Mesendoderm (in vitro differentiated cells): ENCODE data around the gene GADD45G.
A peak's percentile ranks its signal among the peaks of the same experiment; 100 is the strongest.

Experiments used
- DNase-seq: peaks from one replicate; pipeline ENCODE4 v3.0.0; 2013
- H2AK5ac ChIP-seq: 2 replicates; pipeline ENCODE4 v1.6.1; 2013; ENCODE audit warnings: low read length, inconsistent platforms
- H2BK120ac ChIP-seq: 2 replicates; pipeline ENCODE4 v1.6.1; 2013; ENCODE audit warnings: low read depth, mild to moderate bottlenecking, low read length, moderate library complexity, mixed read lengths
- H2BK15ac ChIP-seq: replicated peaks from 2 replicates; pipeline ENCODE4 v1.6.1; 2013; ENCODE audit warnings: low read depth, mild to moderate bottlenecking, moderate library complexity
- H2BK5ac ChIP-seq: 2 replicates; pipeline ENCODE4 v1.6.1; 2013; ENCODE audit warnings: low read length, inconsistent platforms
- H3K18ac ChIP-seq: 2 replicates; pipeline ENCODE4 v1.6.1; 2013; ENCODE audit warnings: mild to moderate bottlenecking, low read length, mixed read lengths
- H3K23ac ChIP-seq: one replicate; pipeline ENCODE4 v1.6.1; 2013; ENCODE audit warnings: low read length
- H3K27ac ChIP-seq: 2 replicates; pipeline ENCODE4 v1.5.1; 2013; ENCODE audit warnings: low read depth, mild to moderate bottlenecking, inconsistent platforms, low read length, moderate library complexity
- H3K27me3 ChIP-seq: 2 replicates; pipeline ENCODE4 v1.6.1; 2013; ENCODE audit warnings: low read length, control low read depth, mild to moderate bottlenecking, inconsistent platforms; ENCODE audit not compliant: insufficient read depth, poor library complexity
- H3K36me3 ChIP-seq: 2 replicates; pipeline ENCODE4 v1.6.1; 2013; ENCODE audit warnings: low read length, inconsistent platforms; ENCODE audit not compliant: control insufficient read depth, insufficient read depth
- H3K4ac ChIP-seq: one replicate; pipeline ENCODE4 v1.6.1; 2013; ENCODE audit warnings: low read depth, mild to moderate bottlenecking, low read length, moderate library complexity
- H3K4me1 ChIP-seq: 2 replicates; pipeline ENCODE4 v1.6.1; 2013; ENCODE audit warnings: low read depth, low read length, inconsistent platforms; ENCODE audit not compliant: control insufficient read depth
- H3K4me2 ChIP-seq: 2 replicates; pipeline ENCODE4 v1.6.1; 2013; ENCODE audit warnings: low read length
- H3K4me3 ChIP-seq: 2 replicates; pipeline ENCODE4 v1.5.1; 2013; ENCODE audit warnings: mild to moderate bottlenecking, low read length
- H3K56ac ChIP-seq: one replicate; pipeline ENCODE4 v1.6.1; 2013; ENCODE audit warnings: low read length
- H3K79me1 ChIP-seq: 2 replicates; pipeline ENCODE4 v1.6.1; 2013; ENCODE audit warnings: low read length, inconsistent platforms
- H3K79me2 ChIP-seq: 2 replicates; pipeline ENCODE4 v1.6.1; 2013; ENCODE audit warnings: mild to moderate bottlenecking, low read length; ENCODE audit not compliant: control insufficient read depth, insufficient read depth
- H3K9ac ChIP-seq: 2 replicates; pipeline ENCODE4 v1.6.1; 2013; ENCODE audit warnings: low read length, inconsistent platforms
- H4K5ac ChIP-seq: one replicate; pipeline ENCODE4 v1.6.1; 2013; ENCODE audit warnings: low read length
- H4K8ac ChIP-seq: one replicate; pipeline ENCODE4 v1.6.1; 2013; ENCODE audit warnings: low read depth, mild to moderate bottlenecking, control low read depth, low read length, moderate library complexity
- WGBS: extraction: QIAGEN DNeasy Blood & Tissue Kit; methylation state at CpG from one replicate; pipeline ENCODE4 v1.1.7; 2013; ENCODE audit warnings: low lambda C conversion rate, missing lambda C conversion rate; ENCODE audit not compliant: insufficient coverage; ENCODE audit errors: extremely low coverage; 5-methylcytosine and 5-hydroxymethylcytosine counted together

Gene GADD45G

DNA sequence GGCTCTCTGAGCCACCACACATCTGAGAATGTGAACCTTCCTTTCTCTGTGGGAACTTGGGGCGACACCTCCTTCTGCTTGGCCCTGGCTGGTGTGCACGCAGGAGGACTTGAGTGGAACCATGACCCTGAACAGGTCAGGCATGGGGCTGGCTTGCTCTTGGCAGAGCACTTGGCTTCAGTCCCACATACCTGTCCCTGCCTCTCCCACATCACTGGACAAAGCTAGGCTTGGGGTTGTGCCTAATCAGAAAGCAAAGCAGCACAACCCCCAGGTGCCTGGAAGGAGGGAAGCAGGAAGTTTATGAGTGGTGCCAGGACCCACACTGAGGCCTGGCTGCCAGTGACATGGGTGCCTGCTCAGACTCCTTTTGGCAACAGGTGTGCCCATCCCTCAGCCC, 13.2 kb downstream of the GADD45G start:
- WGBS = no CpG with 5 or more reads among the region's 2 CpGs
- Histone ChIP-seq H3K79me1 (no peaks in the 10 kb centered on the region), H4K8ac (no peak overlapping the region), H3K4me3 (no peak overlapping the region), H2BK5ac (no peak overlapping the region), H3K4ac (no peak overlapping the region), H4K5ac (no peak overlapping the region), H3K56ac (no peak overlapping the region), H3K4me1 (no peaks in the 10 kb centered on the region), H2AK5ac (no peak overlapping the region), H3K4me2 (no peak overlapping the region), H3K27me3 (no peaks in the 10 kb centered on the region), H3K36me3 (no peaks in the 10 kb centered on the region), H3K79me2 (no peaks in the 10 kb centered on the region), H3K27ac (no peak overlapping the region), H3K9ac (no peak overlapping the region), H3K18ac (no peak overlapping the region), H2BK120ac (no peak overlapping the region), H3K23ac (no peak overlapping the region), H2BK15ac (no peak overlapping the region)
- no peak for DNase-seq

DNA sequence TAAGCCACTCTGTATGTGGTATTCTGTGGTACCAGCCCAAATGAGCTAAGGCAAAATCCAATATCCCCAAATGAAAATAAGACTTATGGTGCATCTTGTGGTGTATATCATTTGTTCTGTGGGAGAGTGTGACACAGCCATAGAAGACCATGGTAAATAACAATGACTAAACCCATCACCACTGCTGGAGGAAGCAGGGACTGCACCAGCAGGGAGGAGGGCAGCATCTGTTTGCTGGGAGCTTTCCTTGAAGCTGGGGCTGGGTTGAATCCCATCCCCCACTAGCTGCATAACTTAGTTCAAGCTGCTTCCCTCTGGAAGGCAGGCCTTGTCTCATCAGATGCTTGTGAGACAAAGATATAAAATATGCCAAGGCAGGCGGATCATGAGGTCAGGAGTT, 14.2 kb downstream of the GADD45G start:
- H3K27ac ChIP-seq = no peak overlapping the region
- no peak overlapping the region for H3K18ac ChIP-seq
- H3K23ac ChIP-seq = no peak overlapping the region
- no peak overlapping the region for H4K8ac ChIP-seq
- no peak overlapping the region for H3K9ac ChIP-seq
- H2BK5ac ChIP-seq = no peak overlapping the region
- H3K79me2 ChIP-seq = no peaks in the 10 kb centered on the region
- no peak overlapping the region for H3K56ac ChIP-seq
- no peaks in the 10 kb centered on the region for H3K79me1 ChIP-seq
- no peaks in the 10 kb centered on the region for H3K36me3 ChIP-seq
- H3K4me3 ChIP-seq = no peak overlapping the region
- H4K5ac ChIP-seq = no peak overlapping the region
- no CpG with 5 or more reads among the region's 1 CpG for WGBS
- peak; percentile 81 for DNase-seq
- no peaks in the 10 kb centered on the region for H3K27me3 ChIP-seq
- no peak overlapping the region for H3K4me2 ChIP-seq
- H3K4ac ChIP-seq = no peak overlapping the region
- H2BK15ac ChIP-seq = no peak overlapping the region
- H3K4me1 ChIP-seq = no peaks in the 10 kb centered on the region
- no peak overlapping the region for H2AK5ac ChIP-seq
- no peak overlapping the region for H2BK120ac ChIP-seq

DNA sequence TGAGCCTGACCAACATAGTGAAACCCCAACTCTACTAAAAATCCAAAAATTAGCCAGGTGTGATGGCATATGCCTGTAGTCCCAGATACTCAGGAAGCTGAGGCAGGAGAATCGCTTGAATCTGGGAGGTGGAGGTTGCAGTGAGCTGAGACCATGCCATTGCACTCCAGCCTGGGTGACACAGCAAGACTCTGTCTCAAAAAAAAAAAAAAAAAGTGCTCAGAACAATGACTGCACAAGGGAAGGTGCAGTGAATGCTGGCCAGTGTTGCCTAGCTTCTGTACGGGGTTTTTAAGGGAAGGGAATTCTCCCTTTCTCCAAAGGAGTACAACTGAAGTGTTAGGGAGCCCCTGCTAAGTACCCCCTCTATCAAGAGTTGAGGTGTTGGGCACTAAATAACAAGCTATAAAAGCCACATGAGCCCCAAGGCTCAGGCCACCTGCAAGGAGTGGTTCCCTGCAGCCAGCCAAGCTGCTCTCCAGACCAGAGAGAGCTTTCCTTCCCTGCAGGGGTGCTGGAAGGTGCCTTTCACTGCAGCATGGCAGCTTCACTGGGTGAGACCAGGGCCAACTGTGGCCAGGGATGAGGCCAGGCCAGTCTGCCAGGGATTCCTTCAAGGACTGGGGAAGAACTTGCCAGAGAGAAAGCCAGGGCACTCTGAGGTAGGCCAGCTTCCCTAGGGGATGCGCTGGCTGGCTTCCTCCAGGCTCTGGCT, 14.8 kb downstream of the GADD45G start:
- Histone ChIP-seq H2BK5ac (no peak overlapping the region), H4K8ac (no peak overlapping the region), H3K79me1 (no peaks in the 10 kb centered on the region), H2BK15ac (no peak overlapping the region), H3K56ac (no peak overlapping the region), H2AK5ac (no peak overlapping the region), H2BK120ac (no peak overlapping the region), H3K9ac (no peak overlapping the region), H3K36me3 (no peaks in the 10 kb centered on the region), H3K4ac (no peak overlapping the region), H3K4me1 (no peaks in the 10 kb centered on the region), H3K18ac (no peak overlapping the region), H4K5ac (no peak overlapping the region), H3K4me2 (no peak overlapping the region), H3K4me3 (no peak overlapping the region), H3K27ac (no peak overlapping the region), H3K23ac (no peak overlapping the region), H3K79me2 (no peaks in the 10 kb centered on the region), H3K27me3 (no peaks in the 10 kb centered on the region)
- DNase-seq = no peak
- no CpG with 5 or more reads among the region's 3 CpGs for WGBS

DNA sequence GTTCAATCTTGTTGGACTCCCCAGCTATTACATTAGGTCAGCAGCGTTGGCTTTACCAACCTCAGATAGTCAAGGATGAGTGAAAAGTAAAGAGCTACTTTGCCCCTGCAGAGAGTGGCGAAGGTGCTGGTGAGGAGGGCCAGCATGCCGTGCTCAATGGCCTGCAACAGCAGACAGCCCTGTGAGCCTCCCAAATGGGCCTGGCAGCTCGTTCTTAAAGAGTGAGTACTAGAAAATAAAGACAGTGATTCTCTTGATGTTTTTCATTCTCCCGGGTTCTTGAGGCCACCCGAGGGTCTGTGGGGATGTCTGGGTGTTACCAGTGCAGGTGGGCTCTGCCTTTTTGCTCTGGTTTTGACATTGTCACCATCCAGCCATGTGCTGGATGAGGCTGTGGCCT, 16.2 kb downstream of the GADD45G start:
- no peak overlapping the region for H3K4me3 ChIP-seq
- no peak overlapping the region for H3K18ac ChIP-seq
- H3K79me1 ChIP-seq = no peaks in the 10 kb centered on the region
- no peaks in the 10 kb centered on the region for H3K79me2 ChIP-seq
- no peak overlapping the region for H2BK120ac ChIP-seq
- H2BK5ac ChIP-seq = no peak overlapping the region
- no peaks in the 10 kb centered on the region for H3K36me3 ChIP-seq
- no peak for DNase-seq
- no peak overlapping the region for H3K23ac ChIP-seq
- no peak overlapping the region for H2AK5ac ChIP-seq
- no peaks in the 10 kb centered on the region for H3K27me3 ChIP-seq
- no peak overlapping the region for H3K4ac ChIP-seq
- no peak overlapping the region for H3K27ac ChIP-seq
- no peak overlapping the region for H4K8ac ChIP-seq
- H4K5ac ChIP-seq = no peak overlapping the region
- no peak overlapping the region for H2BK15ac ChIP-seq
- H3K56ac ChIP-seq = no peak overlapping the region
- H3K9ac ChIP-seq = no peak overlapping the region
- no peak overlapping the region for H3K4me2 ChIP-seq
- no CpG with 5 or more reads among the region's 6 CpGs for WGBS
- H3K4me1 ChIP-seq = no peaks in the 10 kb centered on the region

DNA sequence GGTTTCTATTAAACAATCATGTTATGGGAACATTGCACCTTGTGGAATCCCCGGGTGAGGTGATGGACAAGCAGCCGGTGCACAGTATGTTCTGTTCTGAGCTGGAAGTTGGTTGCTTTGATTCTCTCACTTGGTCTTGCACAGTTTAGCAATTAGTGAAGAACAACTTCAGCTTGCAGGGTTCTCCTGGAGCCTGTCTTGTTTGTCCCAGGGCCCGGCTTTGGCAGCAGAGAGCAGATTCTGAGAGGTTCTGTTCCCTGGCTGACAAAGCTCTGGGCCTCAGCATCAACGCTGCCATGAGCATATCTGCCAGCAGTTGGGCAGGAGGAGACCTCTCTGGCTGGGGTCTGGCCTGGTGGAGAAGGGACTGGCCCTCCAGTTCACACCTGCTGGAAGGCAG, 16.9 kb downstream of the GADD45G start:
- H2BK5ac ChIP-seq = no peak overlapping the region
- no CpG with 5 or more reads among the region's 4 CpGs for WGBS
- H3K79me2 ChIP-seq = no peaks in the 10 kb centered on the region
- no peak overlapping the region for H4K8ac ChIP-seq
- H4K5ac ChIP-seq = no peak overlapping the region
- no peaks in the 10 kb centered on the region for H3K4me1 ChIP-seq
- no peak overlapping the region for H2BK15ac ChIP-seq
- H3K27ac ChIP-seq = no peak overlapping the region
- no peak overlapping the region for H3K9ac ChIP-seq
- H3K79me1 ChIP-seq = no peaks in the 10 kb centered on the region
- no peak overlapping the region for H3K4me3 ChIP-seq
- H3K18ac ChIP-seq = no peak overlapping the region
- no peaks in the 10 kb centered on the region for H3K36me3 ChIP-seq
- no peak overlapping the region for H3K23ac ChIP-seq
- no peak overlapping the region for H2AK5ac ChIP-seq
- H2BK120ac ChIP-seq = no peak overlapping the region
- H3K4ac ChIP-seq = no peak overlapping the region
- DNase-seq = no peak
- no peaks in the 10 kb centered on the region for H3K27me3 ChIP-seq
- H3K56ac ChIP-seq = no peak overlapping the region
- no peak overlapping the region for H3K4me2 ChIP-seq
